ENCODE results near the gene SEMA5A. TPM values are rescaled to one million over a fixed set of nuclear protein-coding genes. Genes with fewer than 3 reads are reported as not detected.

The SEMA5A gene
- total RNA-seq, 1 donor from 2014 or later = 31.1 TPM

GRCh38 chr5:9351546-9351945 lies 194.3 kb downstream of the SEMA5A start:
- Mint-ChIP-seq H3K36me3 (ENCODE audit: low read depth, unreplicated experiment) (no peaks in the 10 kb centered on the region), H3K4me3 (ENCODE audit: unreplicated experiment) (no peak overlapping the region)

DNA sequence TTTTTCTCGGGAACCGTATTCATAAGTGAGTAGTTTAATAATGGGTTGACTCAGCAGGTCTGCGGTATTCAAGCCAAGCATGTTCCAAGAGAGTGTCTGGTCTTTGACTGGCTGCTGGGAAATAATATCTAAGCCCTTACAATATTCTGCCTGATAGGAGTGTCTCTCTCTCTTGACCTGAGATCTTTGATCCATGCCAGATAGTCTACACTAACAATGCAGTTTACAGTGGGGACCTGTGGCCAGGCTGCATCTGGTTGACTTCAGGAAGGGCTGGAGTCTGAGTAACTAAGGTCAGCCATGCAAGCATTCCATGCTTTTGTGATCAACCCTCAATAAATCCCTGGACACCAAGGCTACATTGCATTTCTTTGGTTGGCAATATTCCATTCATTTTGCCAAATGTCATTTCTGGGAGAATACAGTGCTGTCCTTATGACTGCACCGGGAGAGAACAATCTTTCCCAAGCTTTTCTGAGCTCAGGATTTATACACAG lies 195.5 kb downstream of the SEMA5A start:
- no peaks in the 10 kb centered on the region for H3K9me3 Mint-ChIP-seq (ENCODE audit: unreplicated experiment)
- TF ChIP-seq, protein P1, sequence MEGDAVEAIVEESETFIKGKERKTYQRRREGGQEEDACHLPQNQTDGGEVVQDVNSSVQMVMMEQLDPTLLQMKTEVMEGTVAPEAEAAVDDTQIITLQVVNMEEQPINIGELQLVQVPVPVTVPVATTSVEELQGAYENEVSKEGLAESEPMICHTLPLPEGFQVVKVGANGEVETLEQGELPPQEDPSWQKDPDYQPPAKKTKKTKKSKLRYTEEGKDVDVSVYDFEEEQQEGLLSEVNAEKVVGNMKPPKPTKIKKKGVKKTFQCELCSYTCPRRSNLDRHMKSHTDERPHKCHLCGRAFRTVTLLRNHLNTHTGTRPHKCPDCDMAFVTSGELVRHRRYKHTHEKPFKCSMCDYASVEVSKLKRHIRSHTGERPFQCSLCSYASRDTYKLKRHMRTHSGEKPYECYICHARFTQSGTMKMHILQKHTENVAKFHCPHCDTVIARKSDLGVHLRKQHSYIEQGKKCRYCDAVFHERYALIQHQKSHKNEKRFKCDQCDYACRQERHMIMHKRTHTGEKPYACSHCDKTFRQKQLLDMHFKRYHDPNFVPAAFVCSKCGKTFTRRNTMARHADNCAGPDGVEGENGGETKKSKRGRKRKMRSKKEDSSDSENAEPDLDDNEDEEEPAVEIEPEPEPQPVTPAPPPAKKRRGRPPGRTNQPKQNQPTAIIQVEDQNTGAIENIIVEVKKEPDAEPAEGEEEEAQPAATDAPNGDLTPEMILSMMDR (IDR thresholded peaks at IDR 0.05; ENCODE audit: unreplicated experiment) = no peak
- H3K27me3 Mint-ChIP-seq (ENCODE audit: unreplicated experiment) = peaks cover 2% of the 10 kb centered on the region
- H3K27ac Mint-ChIP-seq (ENCODE audit: unreplicated experiment) = no peak overlapping the region
- DNase-seq (ENCODE audit: low spot score) = no peak
- H3K36me3 Mint-ChIP-seq (ENCODE audit: low read depth, unreplicated experiment) = no peaks in the 10 kb centered on the region
- no peaks in the 10 kb centered on the region for H3K4me1 Mint-ChIP-seq (ENCODE audit: unreplicated experiment)
- no peak overlapping the region for H3K4me3 Mint-ChIP-seq (ENCODE audit: unreplicated experiment)

More at GRCh38 chr5:9351546-9351945, 194.3 kb downstream of the SEMA5A start:
- TF ChIP-seq, protein P1 (IDR thresholded peaks at IDR 0.05; ENCODE audit: unreplicated experiment) = no peak
- DNase-seq (ENCODE audit: low spot score) = no peak
- Mint-ChIP-seq H3K4me1 (ENCODE audit: unreplicated experiment) (no peaks in the 10 kb centered on the region), H3K27me3 (ENCODE audit: unreplicated experiment) (peaks cover 2% of the 10 kb centered on the region), H3K9me3 (ENCODE audit: unreplicated experiment) (no peaks in the 10 kb centered on the region), H3K27ac (ENCODE audit: unreplicated experiment) (no peak overlapping the region)

DNA sequence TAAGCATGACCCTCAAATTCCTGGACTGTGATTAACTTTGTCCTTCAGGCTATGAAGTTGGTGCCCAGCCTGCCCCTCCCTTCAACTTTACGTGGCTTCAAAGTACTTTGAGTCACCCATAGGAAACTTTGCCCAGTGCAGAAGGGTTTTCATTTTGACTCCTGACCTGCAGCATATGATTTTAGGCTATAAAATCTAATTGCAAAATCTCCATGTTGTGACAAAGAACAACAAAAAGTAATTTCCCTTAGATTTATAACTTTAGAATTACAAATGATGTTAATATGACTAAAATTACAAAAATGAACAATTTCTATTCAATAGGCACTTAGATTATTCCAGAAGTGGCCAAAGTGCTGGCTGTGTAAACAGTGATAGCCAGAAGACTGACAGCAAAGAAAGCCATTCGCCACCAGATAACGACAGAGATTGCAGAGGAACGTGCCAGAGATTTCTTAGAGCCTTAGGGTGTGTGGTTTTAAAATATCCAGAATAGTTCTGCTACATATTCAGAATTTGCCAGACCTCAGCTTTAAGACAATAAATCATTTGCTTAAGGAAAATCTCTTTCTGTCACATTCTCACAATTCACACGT lies 197.4 kb downstream of the SEMA5A start:
- TF ChIP-seq, protein P1 (IDR thresholded peaks at IDR 0.05; ENCODE audit: unreplicated experiment) = no peak
- H3K27me3 Mint-ChIP-seq (ENCODE audit: unreplicated experiment) = no peaks in the 10 kb centered on the region
- H3K9me3 Mint-ChIP-seq (ENCODE audit: unreplicated experiment) = no peaks in the 10 kb centered on the region
- DNase-seq (ENCODE audit: low spot score) = no peak
- H3K4me3 Mint-ChIP-seq (ENCODE audit: unreplicated experiment) = no peak overlapping the region
- no peaks in the 10 kb centered on the region for H3K4me1 Mint-ChIP-seq (ENCODE audit: unreplicated experiment)
- no peak overlapping the region for H3K27ac Mint-ChIP-seq (ENCODE audit: unreplicated experiment)
- H3K36me3 Mint-ChIP-seq (ENCODE audit: low read depth, unreplicated experiment) = no peaks in the 10 kb centered on the region

DNA sequence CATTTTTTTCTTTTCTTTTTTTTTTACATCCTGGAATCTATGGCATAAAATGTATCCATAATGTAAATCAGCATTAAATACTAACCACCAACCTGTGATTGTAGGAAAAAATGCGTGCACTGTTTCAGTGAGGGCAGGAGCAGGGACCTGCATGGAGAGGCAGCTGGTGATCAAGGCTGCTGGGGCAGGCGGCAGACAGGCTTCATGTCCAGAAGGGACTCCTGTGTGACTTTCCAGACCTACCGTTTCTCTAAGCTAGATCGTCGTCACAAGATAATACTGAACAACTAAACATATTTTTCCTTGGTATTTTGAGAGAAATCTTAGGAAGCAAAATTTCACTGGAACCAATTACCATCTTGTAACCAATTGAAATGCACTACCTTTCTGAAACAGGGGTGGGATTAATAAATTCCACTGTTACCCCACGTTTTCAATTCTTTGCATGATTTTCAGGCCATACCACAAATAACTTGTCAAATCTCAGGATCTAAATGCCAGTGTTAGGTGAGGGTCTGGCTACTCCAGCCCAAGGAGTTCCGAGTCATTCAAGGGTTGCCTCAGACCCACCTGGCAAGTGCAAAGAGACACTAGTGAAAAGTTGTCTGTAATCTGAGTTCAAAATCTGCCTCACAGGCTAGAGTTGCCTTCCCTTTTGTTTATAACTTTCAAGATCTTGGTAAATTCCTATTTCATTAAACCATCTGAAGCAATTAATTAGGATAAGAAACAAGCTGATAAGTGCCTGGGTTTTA lies 198.2 kb downstream of the SEMA5A start:
- Mint-ChIP-seq H3K4me1 (ENCODE audit: unreplicated experiment) (no peaks in the 10 kb centered on the region), H3K9me3 (ENCODE audit: unreplicated experiment) (no peaks in the 10 kb centered on the region), H3K27me3 (ENCODE audit: unreplicated experiment) (no peaks in the 10 kb centered on the region), H3K4me3 (ENCODE audit: unreplicated experiment) (no peak overlapping the region), H3K27ac (ENCODE audit: unreplicated experiment) (no peak overlapping the region), H3K36me3 (ENCODE audit: low read depth, unreplicated experiment) (no peaks in the 10 kb centered on the region)
- no peak for DNase-seq (ENCODE audit: low spot score)
- TF ChIP-seq, protein P1 (IDR thresholded peaks at IDR 0.05; ENCODE audit: unreplicated experiment) = no peak

DNA sequence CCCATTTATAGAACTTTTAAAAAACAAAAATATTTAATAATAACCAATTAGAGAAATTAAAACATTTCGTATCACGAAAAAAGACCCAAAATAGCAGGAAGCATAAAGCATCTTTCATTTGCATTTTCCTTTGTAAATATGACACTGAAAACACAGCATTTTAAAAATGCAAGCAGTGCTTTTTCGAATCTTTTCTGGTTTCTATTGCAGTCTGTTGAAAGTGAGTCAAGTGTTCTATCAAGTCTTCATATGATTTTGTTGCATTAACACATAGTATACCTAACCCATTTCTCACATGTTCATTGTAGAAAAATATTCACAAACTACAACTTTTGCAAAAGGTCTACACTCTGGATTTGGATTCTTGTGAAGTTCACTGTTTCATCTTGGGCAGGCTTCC lies 198.8 kb downstream of the SEMA5A start:
- no peak for DNase-seq (ENCODE audit: low spot score)
- H3K4me3 Mint-ChIP-seq (ENCODE audit: unreplicated experiment) = no peak overlapping the region
- H3K36me3 Mint-ChIP-seq (ENCODE audit: low read depth, unreplicated experiment) = no peaks in the 10 kb centered on the region
- no peaks in the 10 kb centered on the region for H3K27me3 Mint-ChIP-seq (ENCODE audit: unreplicated experiment)
- no peaks in the 10 kb centered on the region for H3K9me3 Mint-ChIP-seq (ENCODE audit: unreplicated experiment)
- H3K27ac Mint-ChIP-seq (ENCODE audit: unreplicated experiment) = no peak overlapping the region
- TF ChIP-seq, protein P1 (IDR thresholded peaks at IDR 0.05; ENCODE audit: unreplicated experiment) = no peak
- H3K4me1 Mint-ChIP-seq (ENCODE audit: unreplicated experiment) = no peaks in the 10 kb centered on the region
